ENCODE results near the gene TBKBP1.

The TBKBP1 gene

GRCh38 chr17:47695429-47696376 lies 1.7 kb downstream of the TBKBP1 start:
- no peak for DNase-seq (ENCODE audit: low read depth, low spot score)
- no peak for TF ChIP-seq CTCF (IDR thresholded peaks at IDR 0.05; ENCODE audit: insufficient read depth, low read length, missing control alignments)
- POLR2A ChIA-PET, result no interaction called here
- CTCF ChIA-PET, result interaction anchor here (1.3 to 6.4 kb wide), 4 partner anchors 9 to 146 kb away, joined by 4 to 62 read pairs (median 17); no protein-coding TSS in a partner anchor
- H3K4me3 ChIP-seq (ENCODE audit: low read depth, low read length), result peak overlapping the region; percentile 67

GRCh38 chr17:47696717-47697642 lies 3.0 kb downstream of the TBKBP1 start:
- ChIA-PET POLR2A (no interaction called here), CTCF (interaction anchor here (0.9 to 6.4 kb wide), 13 partner anchors 7 to 114 kb away, joined by 3 to 104 read pairs (median 6); no protein-coding TSS in a partner anchor)
- H3K4me3 ChIP-seq (ENCODE audit: low read depth, low read length), result no peak overlapping the region
- DNase-seq (ENCODE audit: low read depth, low spot score), result no peak
- no peak for TF ChIP-seq CTCF (IDR thresholded peaks at IDR 0.05; ENCODE audit: insufficient read depth, low read length, missing control alignments)

- POLR2A ChIA-PET, result interaction anchor here (0.6 kb wide), 1 partner anchor 31 kb away, joined by 4 read pairs; no protein-coding TSS in a partner anchor
- DNase-seq (ENCODE audit: low read depth, low spot score), result no peak
- TF ChIP-seq CTCF (IDR thresholded peaks at IDR 0.05; ENCODE audit: insufficient read depth, low read length, missing control alignments), result no peak
- CTCF ChIA-PET, result interaction anchor here (0.8 to 6.4 kb wide), 14 partner anchors 12 to 112 kb away, joined by 3 to 104 read pairs (median 4); no protein-coding TSS in a partner anchor
- H3K4me3 ChIP-seq (ENCODE audit: low read depth, low read length), result no peak overlapping the region
These were observed 4.1 kb downstream of the TBKBP1 start for GRCh38 chr17:47697906-47698711.

GRCh38 chr17:47698749-47699535 lies 5.0 kb downstream of the TBKBP1 start:
- peak; percentile 80 for TF ChIP-seq CTCF (IDR thresholded peaks at IDR 0.05; ENCODE audit: insufficient read depth, low read length, missing control alignments)
- ChIA-PET CTCF (interaction anchor here (0.7 to 6.4 kb wide), 17 partner anchors 8 to 104 kb away, joined by 3 to 104 read pairs (median 4); no protein-coding TSS in a partner anchor), POLR2A (no interaction called here)
- no peak overlapping the region for H3K4me3 ChIP-seq (ENCODE audit: low read depth, low read length)
- no peak for DNase-seq (ENCODE audit: low read depth, low spot score)

GRCh38 chr17:47699536-47699840 lies 5.5 kb downstream of the TBKBP1 start:
- POLR2A ChIA-PET, result no interaction called here
- H3K4me3 ChIP-seq (ENCODE audit: low read depth, low read length), result no peak overlapping the region
- TF ChIP-seq CTCF (IDR thresholded peaks at IDR 0.05; ENCODE audit: insufficient read depth, low read length, missing control alignments), result no peak
- CTCF ChIA-PET, result interaction anchor here (0.7 to 6.4 kb wide), 15 partner anchors 8 to 281 kb away, joined by 3 to 104 read pairs (median 4); no protein-coding TSS in a partner anchor
- DNase-seq (ENCODE audit: low read depth, low spot score), result no peak

Measured in AG04449 (cell line).